GM12873 (cell line): ENCODE results near the gene CASP8.
A peak's percentile ranks its signal among the peaks of the same experiment; 100 is the strongest.

Source experiments
- TF ChIP-seq, protein P1 (sequence below): IDR thresholded peaks from 2 replicates; pipeline ENCODE4 v1.5.1; 2012; ENCODE audit warnings: low read depth, mild to moderate bottlenecking, moderate library complexity, low read length, control low read depth; ENCODE audit not compliant: insufficient read depth; ENCODE audit errors: missing control alignments

CASP8 gene

DNA sequence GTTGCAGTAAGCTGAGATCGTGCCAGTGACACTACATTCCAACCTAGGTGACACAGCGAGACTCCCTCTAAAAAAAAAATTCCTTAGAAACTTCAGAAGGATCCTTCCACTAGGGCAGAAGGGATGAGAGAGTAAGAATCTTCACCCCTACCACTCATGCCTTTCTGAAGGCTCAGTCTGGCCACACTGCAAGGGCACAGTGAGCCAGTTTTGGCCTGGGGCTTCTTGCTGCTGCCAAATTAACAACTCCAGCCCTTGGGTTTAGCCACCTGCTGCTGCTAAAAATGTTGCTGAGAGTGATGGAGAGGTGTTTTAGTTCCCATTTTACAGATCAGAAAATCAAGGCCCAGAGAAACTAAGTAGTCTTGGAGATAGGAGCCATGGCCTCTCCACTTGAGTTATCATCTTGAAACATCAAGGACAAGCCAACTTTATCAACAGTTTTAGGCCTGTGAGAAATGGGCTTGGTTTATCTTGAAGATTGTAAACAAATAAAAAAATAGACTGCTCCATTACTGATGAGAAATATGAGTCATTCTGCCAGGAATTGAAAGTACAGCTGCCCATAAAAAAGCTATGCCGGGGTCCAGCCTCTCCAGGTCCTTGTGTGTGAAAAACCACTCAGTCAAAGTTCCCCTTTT, 31.9 kb upstream of the CASP8 start:
- TF ChIP-seq, protein P1, sequence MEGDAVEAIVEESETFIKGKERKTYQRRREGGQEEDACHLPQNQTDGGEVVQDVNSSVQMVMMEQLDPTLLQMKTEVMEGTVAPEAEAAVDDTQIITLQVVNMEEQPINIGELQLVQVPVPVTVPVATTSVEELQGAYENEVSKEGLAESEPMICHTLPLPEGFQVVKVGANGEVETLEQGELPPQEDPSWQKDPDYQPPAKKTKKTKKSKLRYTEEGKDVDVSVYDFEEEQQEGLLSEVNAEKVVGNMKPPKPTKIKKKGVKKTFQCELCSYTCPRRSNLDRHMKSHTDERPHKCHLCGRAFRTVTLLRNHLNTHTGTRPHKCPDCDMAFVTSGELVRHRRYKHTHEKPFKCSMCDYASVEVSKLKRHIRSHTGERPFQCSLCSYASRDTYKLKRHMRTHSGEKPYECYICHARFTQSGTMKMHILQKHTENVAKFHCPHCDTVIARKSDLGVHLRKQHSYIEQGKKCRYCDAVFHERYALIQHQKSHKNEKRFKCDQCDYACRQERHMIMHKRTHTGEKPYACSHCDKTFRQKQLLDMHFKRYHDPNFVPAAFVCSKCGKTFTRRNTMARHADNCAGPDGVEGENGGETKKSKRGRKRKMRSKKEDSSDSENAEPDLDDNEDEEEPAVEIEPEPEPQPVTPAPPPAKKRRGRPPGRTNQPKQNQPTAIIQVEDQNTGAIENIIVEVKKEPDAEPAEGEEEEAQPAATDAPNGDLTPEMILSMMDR = no peak

DNA sequence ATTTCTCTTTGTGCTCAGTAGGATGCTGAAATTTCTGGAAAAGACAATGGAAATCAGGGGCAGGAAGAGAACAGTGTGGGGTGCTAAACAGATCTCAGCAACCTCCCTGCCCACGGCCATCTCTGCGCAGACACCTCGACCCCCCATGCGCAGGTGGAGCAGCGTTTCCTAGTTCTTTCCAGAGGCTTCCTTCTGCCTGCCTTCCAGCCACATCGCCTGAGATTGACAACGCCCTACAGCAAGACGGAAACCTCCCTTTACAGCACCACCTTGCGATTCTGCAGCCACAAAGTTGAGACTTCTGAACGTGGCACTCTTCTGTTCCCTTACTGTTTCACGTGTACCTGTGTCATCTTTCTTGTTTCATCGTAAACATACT, 31.4 kb upstream of the CASP8 start:
- TF ChIP-seq, protein P1 = no peak

GRCh38 chr2:201231781-201232466, 28.4 kb upstream of the CASP8 start:
- TF ChIP-seq, protein P1 = peak; percentile 97

DNA sequence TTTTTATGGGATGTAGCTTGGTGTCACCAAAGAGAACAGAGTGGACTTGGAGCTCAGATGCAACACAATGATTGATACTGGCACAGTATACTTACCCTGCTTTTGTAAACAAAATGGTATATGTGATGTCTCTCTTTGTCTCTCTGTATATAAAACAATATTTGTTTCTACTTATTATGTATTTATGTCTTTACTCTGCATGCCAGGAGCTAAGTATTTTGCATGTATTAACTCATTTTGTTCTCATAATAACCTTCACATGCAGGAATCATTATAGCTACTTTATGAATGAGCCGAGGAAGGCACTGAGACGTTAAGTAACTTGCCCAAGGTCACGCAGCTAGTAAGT, 27.9 kb upstream of the CASP8 start:
- TF ChIP-seq, protein P1 = no peak

DNA sequence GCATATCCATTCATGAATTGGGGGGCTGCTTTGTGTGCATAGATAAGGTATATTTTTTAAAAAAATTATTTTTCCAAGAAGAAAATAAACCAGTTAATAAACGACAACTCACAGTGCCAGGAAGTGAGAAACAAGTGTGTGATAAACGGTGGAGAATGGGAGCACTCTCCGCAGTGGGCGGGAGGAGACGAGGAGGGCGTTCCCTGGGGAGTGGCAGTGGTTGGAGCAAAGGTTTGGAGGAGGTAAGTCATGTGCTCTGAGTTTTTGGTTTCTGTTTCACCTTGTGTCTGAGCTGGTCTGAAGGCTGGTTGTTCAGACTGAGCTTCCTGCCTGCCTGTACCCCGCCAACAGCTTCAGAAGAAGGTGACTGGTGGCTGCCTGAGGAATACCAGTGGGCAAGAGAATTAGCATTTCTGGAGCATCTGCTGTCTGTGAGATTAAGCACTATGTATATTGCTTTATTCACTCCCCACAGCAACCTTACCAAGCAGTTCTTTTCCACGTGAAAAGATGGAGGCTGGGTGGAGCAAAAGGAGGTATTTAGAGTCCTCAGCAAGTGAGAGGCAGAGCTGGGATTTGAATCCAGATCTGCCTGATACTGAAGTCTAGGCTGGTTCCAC, 27.0 kb upstream of the CASP8 start:
- TF ChIP-seq, protein P1 = peak; percentile 24

GRCh38 chr2:201233812-201234662, 26.3 kb upstream of the CASP8 start:
- TF ChIP-seq, protein P1 = no peak
